ENCODE data around the gene KLK2. TPM values are rescaled to one million over a fixed set of nuclear protein-coding genes. Genes with fewer than 3 reads are reported as not detected.
"Not testable (repeated sequence)": the region's sequence is repeated elsewhere in the genome, so short reads cannot be mapped to it uniquely, and the experiment has no call there.

KLK2 gene
- total RNA-seq, 1 experiment from 2014 or later = not detected

- Histone ChIP-seq H2AFZ (no peak overlapping the region), H3K4me1 (replicated peaks; ENCODE audit: insufficient read depth) (no peaks in the 10 kb centered on the region), H4K20me1 (ENCODE audit: insufficient read depth) (no peaks in the 10 kb centered on the region), H3F3A (ENCODE audit: insufficient read depth, low read depth) (peaks cover 5% of the 10 kb centered on the region; the same call in 1 of the 2 replicates), H3K79me2 (ENCODE audit: low read depth) (no peaks in the 10 kb centered on the region), H3K9me2 (ENCODE audit: insufficient read depth) (no peaks in the 10 kb centered on the region), H3K27me3 (ENCODE audit: insufficient read depth, low read depth) (peaks cover 43% of the 10 kb centered on the region), H3K27ac (no peak overlapping the region), H3K4me2 (no peak overlapping the region), H3K9me3 (ENCODE audit: insufficient read depth, low read depth) (no peaks in the 10 kb centered on the region), H3K36me3 (ENCODE audit: low read depth) (no peaks in the 10 kb centered on the region), H3K4me3 (no peak overlapping the region)
- POLR2A ChIA-PET (ENCODE audit: unreplicated experiment) = no interaction called here
- CTCF ChIA-PET = no interaction called here
- no TSS peak for BruUV-seq (replicated peaks)
- intact Hi-C loops (cut with micrococcal nuclease; ENCODE audit: unreplicated experiment) = no loop called here
- no peak for DNase-seq
- TF ChIP-seq EZH2 (IDR thresholded peaks at IDR 0.05; ENCODE audit: low read depth) = no peak
- TF ChIP-seq CTCF (conservative IDR thresholded peaks at IDR 0.05) = no peak
Observed at GRCh38 chr19:50891253-50891625, 18.0 kb downstream of the KLK2 start.

- H3F3A ChIP-seq (ENCODE audit: insufficient read depth, low read depth) = peaks cover 5% of the 10 kb centered on the region; the same call in 1 of the 2 replicates
- BruUV-seq (replicated peaks) = no TSS peak
- H3K27ac ChIP-seq = no peak overlapping the region
- POLR2A ChIA-PET (ENCODE audit: unreplicated experiment) = no interaction called here
- CTCF ChIA-PET = no interaction called here
- H3K79me2 ChIP-seq (ENCODE audit: low read depth) = no peaks in the 10 kb centered on the region
- H3K36me3 ChIP-seq (ENCODE audit: low read depth) = no peaks in the 10 kb centered on the region
- no peaks in the 10 kb centered on the region for H4K20me1 ChIP-seq (ENCODE audit: insufficient read depth)
- intact Hi-C loops (cut with micrococcal nuclease; ENCODE audit: unreplicated experiment) = no loop called here
- H3K4me1 ChIP-seq (replicated peaks; ENCODE audit: insufficient read depth) = peaks cover 12% of the 10 kb centered on the region; the same call in 1 of the 2 replicates
- H3K9me2 ChIP-seq (ENCODE audit: insufficient read depth) = no peaks in the 10 kb centered on the region
- TF ChIP-seq CTCF (conservative IDR thresholded peaks at IDR 0.05) = 0 out of 2 replicates have a peak, but pooled peaks have one; percentile 30
- no peak for TF ChIP-seq EZH2 (IDR thresholded peaks at IDR 0.05; ENCODE audit: low read depth)
- H3K27me3 ChIP-seq (ENCODE audit: insufficient read depth, low read depth) = peaks cover 30% of the 10 kb centered on the region; the same call in 1 of the 2 replicates
- no peak overlapping the region for H3K4me3 ChIP-seq
- no peak overlapping the region for H2AFZ ChIP-seq
- H3K4me2 ChIP-seq = no peak overlapping the region
- no peaks in the 10 kb centered on the region for H3K9me3 ChIP-seq (ENCODE audit: insufficient read depth, low read depth)
- no peak for DNase-seq
Observed at GRCh38 chr19:50893047-50893736, 20.0 kb downstream of the KLK2 start.

- Histone ChIP-seq H3K9me2 (ENCODE audit: insufficient read depth) (no peaks in the 10 kb centered on the region), H3K9me3 (ENCODE audit: insufficient read depth, low read depth) (no peaks in the 10 kb centered on the region), H3K79me2 (ENCODE audit: low read depth) (no peaks in the 10 kb centered on the region), H3K4me1 (replicated peaks; ENCODE audit: insufficient read depth) (peaks cover 12% of the 10 kb centered on the region; the same call in 1 of the 2 replicates), H3K36me3 (ENCODE audit: low read depth) (no peaks in the 10 kb centered on the region), H4K20me1 (ENCODE audit: insufficient read depth) (no peaks in the 10 kb centered on the region), H2AFZ (no peak overlapping the region), H3K4me2 (no peak overlapping the region), H3K27ac (no peak overlapping the region), H3F3A (ENCODE audit: insufficient read depth, low read depth) (peaks cover 5% of the 10 kb centered on the region; the same call in 1 of the 2 replicates), H3K4me3 (no peak overlapping the region), H3K27me3 (ENCODE audit: insufficient read depth, low read depth) (peaks cover 16% of the 10 kb centered on the region; the same call in 1 of the 2 replicates)
- DNase-seq = no peak
- intact Hi-C loops (cut with micrococcal nuclease; ENCODE audit: unreplicated experiment) = no loop called here
- BruUV-seq (replicated peaks) = no TSS peak
- TF ChIP-seq EZH2 (IDR thresholded peaks at IDR 0.05; ENCODE audit: low read depth) (no peak), CTCF (conservative IDR thresholded peaks at IDR 0.05) (no peak)
- CTCF ChIA-PET = no interaction called here
- POLR2A ChIA-PET (ENCODE audit: unreplicated experiment) = no interaction called here
Observed at GRCh38 chr19:50894478-50895356, 21.5 kb downstream of the KLK2 start.

GRCh38 chr19:50896089-50896590, 22.9 kb downstream of the KLK2 start:
- BruUV-seq (replicated peaks); CTCF ChIA-PET: not testable (repeated sequence)

More at GRCh38 chr19:50896089-50896590, 22.9 kb downstream of the KLK2 start:
- H3K27ac ChIP-seq; POLR2A ChIA-PET (ENCODE audit: unreplicated experiment); H3K4me3 ChIP-seq; H3K4me2 ChIP-seq; H2AFZ ChIP-seq; H3K9me3 ChIP-seq (ENCODE audit: insufficient read depth, low read depth); intact Hi-C loops (cut with micrococcal nuclease; ENCODE audit: unreplicated experiment); H3F3A ChIP-seq (ENCODE audit: insufficient read depth, low read depth); H3K79me2 ChIP-seq (ENCODE audit: low read depth); H3K36me3 ChIP-seq (ENCODE audit: low read depth); DNase-seq; H4K20me1 ChIP-seq (ENCODE audit: insufficient read depth); H3K9me2 ChIP-seq (ENCODE audit: insufficient read depth): not testable (repeated sequence)
- H3K27me3 ChIP-seq (ENCODE audit: insufficient read depth, low read depth) = peaks cover 14% of the 10 kb centered on the region; the same call in 1 of the 2 replicates
- peaks cover 12% of the 10 kb centered on the region; the same call in 1 of the 2 replicates for H3K4me1 ChIP-seq (replicated peaks; ENCODE audit: insufficient read depth)
